COR-L47 (cell line): ENCODE data around the gene PDE10A.

Experiments used
- DNase-seq: peaks from one replicate; lab custom pipeline; 2025; lab: John Stamatoyannopoulos, UW

The PDE10A gene

DNA sequence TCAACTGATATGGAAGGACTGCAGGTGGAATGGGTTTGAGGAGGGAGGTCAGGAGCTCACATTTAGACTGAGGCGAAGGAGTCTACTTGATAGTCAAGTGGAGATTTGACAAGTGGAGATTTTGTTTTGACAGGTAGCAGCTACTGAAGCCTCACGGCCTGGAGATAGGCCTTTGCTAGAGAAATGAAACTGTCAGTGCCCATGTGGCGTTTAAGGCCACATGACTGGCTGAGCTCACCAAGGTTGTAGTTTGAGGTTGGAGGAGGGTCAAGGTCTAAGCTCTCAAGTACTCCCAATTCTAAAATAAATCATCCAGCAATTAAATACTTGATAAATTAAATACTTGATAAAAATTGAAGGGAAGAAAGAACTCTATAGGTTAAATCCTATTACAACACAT lies 273.5 kb downstream of the PDE10A start:
- DNase-seq = no peak

GRCh38 chr6:165383323-165383722 lies 279.7 kb downstream of the PDE10A start:
- DNase-seq = no peak

GRCh38 chr6:165376100-165376499 lies 286.9 kb downstream of the PDE10A start:
- no peak for DNase-seq

- DNase-seq = no peak
Measured at GRCh38 chr6:165365371-165365770, 297.7 kb downstream of the PDE10A start.

DNA sequence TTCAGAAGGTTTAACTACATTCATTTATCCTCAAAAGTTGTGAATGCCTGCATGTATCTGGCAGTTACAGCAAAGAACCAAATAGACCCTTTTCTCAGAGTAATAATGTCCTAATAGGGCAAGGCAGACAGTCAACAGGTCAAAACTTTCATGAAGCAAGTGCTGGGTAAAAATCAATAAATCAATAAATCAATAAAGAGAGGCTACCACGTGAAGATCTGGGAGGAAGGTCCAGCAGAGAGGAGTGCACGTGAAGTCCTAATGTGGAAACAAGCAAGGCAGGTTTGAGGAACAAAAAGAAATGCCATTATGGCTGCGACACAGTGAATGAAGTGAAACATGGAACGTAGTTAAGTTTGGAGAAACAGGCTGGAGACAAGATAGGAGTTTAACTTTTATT lies 317.3 kb downstream of the PDE10A start:
- DNase-seq = no peak

DNA sequence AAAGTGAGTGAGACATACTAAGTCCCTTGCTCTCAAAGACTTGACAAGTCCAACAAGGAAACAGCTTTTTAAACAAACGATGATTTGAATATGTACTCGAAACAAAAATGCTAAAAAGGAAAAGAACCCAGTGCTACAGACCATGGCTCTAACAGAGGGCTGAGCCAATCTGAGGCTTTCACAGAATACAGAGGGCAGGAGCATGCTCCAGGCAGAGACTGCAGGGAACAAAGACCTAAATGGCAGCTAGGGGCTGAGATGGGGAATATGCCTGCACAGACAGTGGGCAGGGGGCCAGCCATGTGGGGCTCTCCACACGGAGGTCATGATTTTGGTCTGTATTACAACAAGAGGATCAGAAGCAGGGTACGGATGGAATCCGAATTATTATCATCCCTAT lies 322.5 kb downstream of the PDE10A start:
- DNase-seq = no peak

- DNase-seq = no peak
Measured at GRCh38 chr6:165325609-165326008, 337.4 kb downstream of the PDE10A start.

DNA sequence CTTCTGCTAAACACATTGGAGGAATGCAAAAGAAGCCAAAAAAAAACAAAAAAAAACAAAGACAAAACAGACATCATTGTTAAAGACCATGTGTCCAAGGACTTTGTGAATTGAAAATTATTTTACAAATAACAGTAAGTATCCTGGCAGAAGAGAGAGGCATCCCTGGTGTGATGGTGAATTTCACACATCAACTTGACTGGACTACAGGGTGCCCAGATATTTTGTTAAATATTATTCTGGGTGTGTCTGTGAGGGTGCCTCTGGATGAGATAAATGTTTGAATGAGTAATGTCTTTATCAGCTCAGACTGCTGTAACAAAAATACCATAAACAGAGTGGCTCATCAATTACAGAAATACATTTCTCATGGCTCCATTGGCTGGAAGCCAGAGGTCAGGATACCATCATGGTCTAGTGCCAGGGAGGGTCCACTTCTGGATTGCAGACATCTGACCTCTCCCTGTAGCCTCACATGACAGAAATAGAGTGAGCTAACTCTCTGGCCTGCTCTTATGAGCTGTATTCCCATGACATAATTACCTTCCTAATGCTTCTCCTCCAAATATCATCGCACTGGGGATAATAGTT lies 341.4 kb downstream of the PDE10A start:
- no peak for DNase-seq

DNA sequence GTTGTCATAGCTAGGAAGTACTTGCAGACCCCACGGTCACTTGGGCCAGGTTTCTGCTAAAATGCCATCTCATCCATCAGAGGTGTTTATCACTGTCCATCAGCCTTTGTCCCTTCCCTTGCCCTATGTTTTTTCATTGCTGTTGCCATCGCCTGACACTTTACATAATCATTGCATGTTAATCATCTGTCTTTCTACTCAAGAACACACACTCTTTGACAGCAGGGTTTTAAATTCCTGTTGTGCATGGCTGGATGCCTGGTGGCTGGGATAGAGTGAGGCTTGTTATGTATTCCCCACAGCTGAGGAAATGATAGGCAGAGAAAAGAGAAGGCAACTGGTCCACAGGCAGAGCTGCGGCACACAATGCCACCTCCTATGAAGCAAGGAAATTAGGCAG lies 341.9 kb downstream of the PDE10A start:
- DNase-seq = no peak

DNA sequence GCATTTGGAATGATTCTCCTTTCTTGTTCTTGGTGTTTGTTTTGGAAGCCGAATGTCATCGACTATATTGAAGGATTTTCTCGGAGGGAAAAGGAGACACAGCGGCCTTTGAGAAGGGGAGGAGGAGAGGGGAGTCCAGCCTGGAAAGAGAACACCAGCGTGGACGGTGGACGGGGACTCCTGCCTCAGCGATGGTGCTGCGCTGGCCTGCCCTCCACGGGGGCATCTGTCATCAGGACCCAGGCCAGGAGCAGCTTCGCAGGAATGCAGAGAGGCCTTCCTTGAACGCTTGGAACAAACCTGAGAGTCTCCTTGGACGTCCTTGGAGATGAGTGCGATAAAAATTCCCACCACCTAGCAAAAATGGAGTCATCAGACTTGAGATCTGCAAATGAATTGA lies 345.3 kb downstream of the PDE10A start:
- DNase-seq = no peak

DNA sequence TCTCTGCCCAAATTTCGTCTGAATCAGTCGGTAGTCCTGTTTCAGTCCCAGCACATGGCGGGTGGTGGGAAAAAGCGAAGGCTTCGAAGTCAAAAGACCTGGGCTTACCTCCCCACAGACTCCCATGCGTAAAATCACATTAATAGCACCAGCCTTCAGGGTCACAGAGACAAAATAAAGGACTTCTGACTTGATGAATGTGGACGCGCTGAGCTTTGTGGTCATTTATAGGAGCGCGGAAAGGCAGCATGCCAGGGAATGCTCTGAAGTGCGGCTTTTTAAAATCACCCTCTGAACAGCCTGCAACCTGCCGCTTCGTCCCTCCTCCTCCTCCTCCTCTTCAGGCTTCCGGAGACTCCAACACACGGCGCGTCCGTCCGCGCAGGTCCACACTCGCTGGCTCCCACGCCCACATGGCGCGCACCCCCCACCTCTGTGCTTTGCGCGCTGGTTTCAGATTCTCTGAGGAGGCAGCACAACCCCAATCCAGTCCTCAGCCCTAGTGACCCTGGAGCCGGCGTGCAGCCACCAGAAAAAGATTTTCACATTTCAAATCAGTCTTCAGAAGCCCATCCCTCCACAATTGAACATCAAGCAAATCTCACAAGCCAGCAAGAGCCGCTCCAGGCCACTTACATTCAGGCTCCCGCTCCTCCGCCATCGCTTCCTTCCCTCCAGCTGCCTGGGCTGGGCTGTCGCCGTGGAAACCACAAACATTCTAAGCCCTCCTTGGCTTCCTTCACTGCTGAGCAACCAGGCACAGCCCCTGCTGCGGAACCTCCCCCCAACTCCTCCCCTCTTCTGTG lies 353.9 kb downstream of the PDE10A start, which contains the start of gene C6orf118:
Gene C6orf118, minus strand, starts transcription at position 680 of the 806 bp plus-strand sequence. Its CDS starts 19 bp downstream, at position 661.
- peak; percentile 12 for DNase-seq

DNA sequence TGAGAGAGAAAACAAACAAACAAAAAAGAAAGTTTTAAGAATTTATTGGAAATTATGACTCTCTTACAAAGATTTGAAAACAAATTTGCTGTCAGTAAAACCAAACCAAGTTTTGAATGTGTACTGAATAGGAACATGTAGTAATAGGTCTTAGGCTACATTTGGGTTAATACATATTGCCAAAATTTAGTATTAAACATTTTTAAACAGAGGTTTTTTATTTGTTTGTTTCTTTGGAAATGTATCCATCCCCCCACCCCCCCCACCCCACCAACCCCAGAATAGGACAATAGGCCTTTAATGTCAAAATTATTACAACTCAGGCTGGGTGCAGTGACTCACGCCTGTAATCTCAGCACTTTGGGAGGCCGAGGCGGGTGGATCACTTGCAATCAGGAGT lies 356.1 kb downstream of the PDE10A start:
- DNase-seq = no peak

- DNase-seq = no peak
Measured at GRCh38 chr6:165301372-165302246, 361.4 kb downstream of the PDE10A start.

- DNase-seq = no peak
Measured at GRCh38 chr6:165300422-165300936, 362.6 kb downstream of the PDE10A start.

DNA sequence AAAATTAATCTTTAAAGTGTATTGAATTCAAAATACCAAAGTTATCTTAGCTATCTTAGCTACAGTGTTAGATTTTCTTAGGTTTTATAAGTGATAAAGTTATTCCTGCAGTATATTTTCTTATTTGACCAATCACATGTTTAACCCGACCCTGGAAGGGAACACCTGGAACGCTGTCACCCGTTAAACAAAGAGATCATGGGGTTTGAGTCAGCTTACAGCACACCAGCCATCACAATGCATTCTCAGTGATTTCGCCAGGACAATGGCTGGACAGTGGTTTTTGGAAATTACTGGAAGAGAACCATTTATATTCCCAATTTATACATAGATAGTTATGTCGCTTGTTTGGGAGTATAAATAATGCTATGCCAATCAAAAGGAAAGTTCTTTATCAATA lies 364.2 kb downstream of the PDE10A start:
- DNase-seq = no peak

GRCh38 chr6:165298402-165298801 lies 364.6 kb downstream of the PDE10A start:
- DNase-seq = no peak

DNA sequence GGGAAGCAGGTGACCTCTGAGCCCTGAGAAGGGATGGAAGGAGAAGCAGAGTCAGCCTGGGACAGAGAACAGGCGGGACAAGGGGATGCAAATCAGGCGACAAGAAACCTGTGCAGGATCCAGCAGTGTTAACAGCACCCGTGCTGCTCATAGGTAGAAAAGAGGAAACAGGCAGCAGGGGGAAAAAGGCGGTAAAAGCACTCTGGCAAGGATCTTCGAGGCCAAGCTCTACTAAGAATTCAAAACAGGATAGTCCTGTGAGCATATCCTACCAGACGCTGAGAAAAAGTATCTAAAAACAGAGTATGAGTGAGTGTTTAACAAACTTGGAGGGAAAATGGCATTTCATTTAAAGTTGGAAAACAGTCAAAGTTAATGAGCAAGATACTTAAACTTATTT lies 370.4 kb downstream of the PDE10A start:
- no peak for DNase-seq
